ENCODE results near the gene KRT9.

DNA sequence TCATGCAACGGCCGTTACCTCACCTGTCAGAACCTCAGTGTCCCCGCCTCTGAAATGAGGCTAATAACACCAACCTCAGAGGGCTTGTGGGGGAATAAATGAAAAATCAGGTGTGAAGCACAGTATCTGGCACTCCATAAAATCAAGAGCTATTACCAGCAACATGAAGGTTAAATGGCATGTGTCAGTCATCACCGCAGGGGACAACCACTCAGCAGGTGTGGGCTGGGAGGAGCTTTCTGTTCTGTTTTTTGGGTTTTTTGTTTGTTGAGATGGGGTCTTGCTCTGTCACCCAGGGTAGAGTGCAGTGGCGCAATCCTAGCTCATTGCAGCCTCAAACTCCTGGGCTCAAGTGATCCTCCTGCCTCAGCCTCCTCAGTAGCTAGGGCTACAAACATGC is 26.9 kb downstream of the KRT9 start:
- TF ChIP-seq POLR2AphosphoS5 (IDR thresholded peaks at IDR 0.05) (no peak), POLR2A (IDR thresholded peaks at IDR 0.05) (no peak)
- TF ChIP-seq, protein P1, sequence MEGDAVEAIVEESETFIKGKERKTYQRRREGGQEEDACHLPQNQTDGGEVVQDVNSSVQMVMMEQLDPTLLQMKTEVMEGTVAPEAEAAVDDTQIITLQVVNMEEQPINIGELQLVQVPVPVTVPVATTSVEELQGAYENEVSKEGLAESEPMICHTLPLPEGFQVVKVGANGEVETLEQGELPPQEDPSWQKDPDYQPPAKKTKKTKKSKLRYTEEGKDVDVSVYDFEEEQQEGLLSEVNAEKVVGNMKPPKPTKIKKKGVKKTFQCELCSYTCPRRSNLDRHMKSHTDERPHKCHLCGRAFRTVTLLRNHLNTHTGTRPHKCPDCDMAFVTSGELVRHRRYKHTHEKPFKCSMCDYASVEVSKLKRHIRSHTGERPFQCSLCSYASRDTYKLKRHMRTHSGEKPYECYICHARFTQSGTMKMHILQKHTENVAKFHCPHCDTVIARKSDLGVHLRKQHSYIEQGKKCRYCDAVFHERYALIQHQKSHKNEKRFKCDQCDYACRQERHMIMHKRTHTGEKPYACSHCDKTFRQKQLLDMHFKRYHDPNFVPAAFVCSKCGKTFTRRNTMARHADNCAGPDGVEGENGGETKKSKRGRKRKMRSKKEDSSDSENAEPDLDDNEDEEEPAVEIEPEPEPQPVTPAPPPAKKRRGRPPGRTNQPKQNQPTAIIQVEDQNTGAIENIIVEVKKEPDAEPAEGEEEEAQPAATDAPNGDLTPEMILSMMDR (IDR thresholded peaks at IDR 0.05), result no peak

Data from transverse colon (tissue), 4 donors.